HEK293 (cell line): ENCODE results near the gene HS6ST3.
A peak's percentile ranks its signal among the peaks of the same experiment; 100 is the strongest.

Experiments
- CTCF ChIA-PET: fragments of 350-600 bp; formaldehyde crosslinking; extraction: SDS; loops from one replicate; lab custom pipeline; 2021; ENCODE audit warnings: antibody characterized with exemption; lab: Yijun Ruan, JAX
- POLR2A ChIA-PET: fragments of 300-600 bp; formaldehyde crosslinking; extraction: SDS; loops from one replicate; lab custom pipeline; 2020; ENCODE audit warnings: antibody characterized with exemption, inconsistent platforms; lab: Yijun Ruan, JAX
- H3K27ac ChIP-seq: fragments of 200-500 bp; sonication (Bioruptor generic); 2 replicates; pipeline ENCODE4 v1.5.1; 2014; ENCODE audit warnings: low read depth, low read length, control low read depth, inconsistent platforms; ENCODE audit errors: extremely low read depth
- H3K36me3 ChIP-seq, 2 experiments: fragments of 200-500 bp in 1 of 2; sonication (Bioruptor generic) in 1 of 2; 1 replicate in 1 of 2; 2 replicates in 1 of 2; pipeline ENCODE4 v1.5.1; 2014 to 2017; ENCODE audit warnings: inconsistent platforms in 2 of 2, low read length in 2 of 2; ENCODE audit not compliant: control insufficient read depth in 2 of 2, insufficient read depth in 1 of 2
- H3K4me1 ChIP-seq: fragments of 200-500 bp; sonication (Bioruptor generic); 2 replicates; pipeline ENCODE4 v1.5.1; 2014; ENCODE audit warnings: mild to moderate bottlenecking, low read length, inconsistent platforms; ENCODE audit not compliant: control insufficient read depth, insufficient read depth
- H3K4me3 ChIP-seq: 2 replicates; pipeline ENCODE4 v1.5.1; 2011; ENCODE audit warnings: low read depth, mild to moderate bottlenecking, control low read depth, low read length, moderate library complexity
- H3K9me3 ChIP-seq: fragments of 200-500 bp; sonication (Bioruptor generic); 2 replicates; pipeline ENCODE4 v1.5.1; 2014; ENCODE audit warnings: low read depth, low read length, inconsistent platforms; ENCODE audit not compliant: control insufficient read depth, insufficient read depth
- HOXC10 ChIP-seq: sonication (generic); formaldehyde crosslinking; IDR thresholded peaks from 2 replicates; pipeline ENCODE4 v1.8.1; 2023; ENCODE audit warnings: mild to moderate bottlenecking, missing genetic modification reagents
- REST ChIP-seq: fragments of 450-650 bp; formaldehyde crosslinking; IDR thresholded peaks from 2 replicates; pipeline ENCODE4 v1.5.1; 2016; ENCODE audit warnings: missing biosample characterization, missing genetic modification characterization
- TRIM28 ChIP-seq: IDR thresholded peaks from 2 replicates; pipeline ENCODE4 v1.6.1; 2011; ENCODE audit warnings: low read length, control low read depth, borderline replicate concordance
- ZBTB44 ChIP-seq: fragments of 450-650 bp; IDR thresholded peaks from 2 replicates; pipeline ENCODE4 v1.5.1; 2018; ENCODE audit warnings: missing biosample characterization, mild to moderate bottlenecking, missing genetic modification characterization
- ZBTB48 ChIP-seq: fragments of 450-650 bp; formaldehyde crosslinking; IDR thresholded peaks from 2 replicates; pipeline ENCODE4 v1.5.1; 2016; ENCODE audit warnings: missing biosample characterization, missing genetic modification characterization
- ZFP37 ChIP-seq: fragments of 450-650 bp; formaldehyde crosslinking; IDR thresholded peaks from 2 replicates; pipeline ENCODE4 v1.5.1; 2016; ENCODE audit warnings: missing biosample characterization, missing genetic modification characterization
- ZFP41 ChIP-seq: fragments of 450-650 bp; formaldehyde crosslinking; IDR thresholded peaks from 2 replicates; pipeline ENCODE4 v1.5.1; 2016; ENCODE audit warnings: missing biosample characterization, missing genetic modification characterization, borderline replicate concordance
- ZNF184 ChIP-seq: fragments of 450-650 bp; IDR thresholded peaks from 2 replicates; pipeline ENCODE4 v1.5.1; 2018; ENCODE audit warnings: missing biosample characterization, mild to moderate bottlenecking, missing genetic modification characterization
- ZNF280C ChIP-seq: fragments of 450-650 bp; formaldehyde crosslinking; IDR thresholded peaks from 2 replicates; pipeline ENCODE4 v1.5.1; 2016; ENCODE audit warnings: missing biosample characterization, missing genetic modification characterization
- ZNF311 ChIP-seq: fragments of 450-650 bp; formaldehyde crosslinking; IDR thresholded peaks from 2 replicates; pipeline ENCODE4 v1.5.1; 2017; ENCODE audit warnings: missing biosample characterization, missing genetic modification characterization, borderline replicate concordance
- ZNF366 ChIP-seq: fragments of 450-650 bp; formaldehyde crosslinking; conservative IDR thresholded peaks from 2 replicates; pipeline ENCODE4 v1.5.1; 2016; ENCODE audit warnings: missing biosample characterization, missing genetic modification characterization
- ZNF629 ChIP-seq: fragments of 450-650 bp; formaldehyde crosslinking; IDR thresholded peaks from 2 replicates; pipeline ENCODE4 v1.5.1; 2017; ENCODE audit warnings: missing biosample characterization, missing genetic modification characterization
- ZNF776 ChIP-seq: fragments of 450-650 bp; formaldehyde crosslinking; IDR thresholded peaks from 2 replicates; pipeline ENCODE4 v1.5.0; 2017; ENCODE audit warnings: missing biosample characterization, missing genetic modification characterization, borderline replicate concordance
- TF ChIP-seq, protein P1 (sequence below): fragments of 450-650 bp; formaldehyde crosslinking; conservative IDR thresholded peaks from 2 replicates; pipeline ENCODE4 v1.5.1; 2016; ENCODE audit warnings: low read depth, missing biosample characterization, missing genetic modification characterization
- TF ChIP-seq, protein P2 (sequence below): fragments of 450-650 bp; formaldehyde crosslinking; IDR thresholded peaks from 2 replicates; pipeline ENCODE4 v1.5.1; 2016; ENCODE audit warnings: missing biosample characterization, missing genetic modification characterization
- TF ChIP-seq, protein P3 (sequence below): fragments of 450-650 bp; formaldehyde crosslinking; IDR thresholded peaks from 2 replicates; pipeline ENCODE4 v1.5.1; 2016; ENCODE audit warnings: missing biosample characterization, missing genetic modification characterization

HS6ST3 gene

DNA sequence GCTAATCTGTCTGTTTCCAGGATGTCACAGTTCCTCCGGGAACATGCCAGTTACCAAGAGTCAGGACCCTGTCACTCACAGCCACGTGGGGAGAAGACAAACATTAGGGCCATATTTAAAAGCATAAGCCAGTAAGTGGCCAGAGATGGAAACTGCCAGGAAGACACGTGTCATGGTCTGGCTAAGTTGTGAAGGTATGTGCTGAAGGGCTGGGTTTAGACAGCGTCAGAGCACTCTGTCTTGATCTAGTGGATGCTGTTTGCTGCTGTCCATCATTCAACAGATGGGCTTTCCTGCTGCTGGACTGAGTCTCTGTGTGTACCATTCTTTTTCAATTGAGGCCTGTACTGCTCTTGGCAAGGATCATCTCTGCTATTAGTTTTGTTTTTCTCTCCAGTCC, 128.6 kb downstream of the HS6ST3 start:
- TF ChIP-seq, protein P1, sequence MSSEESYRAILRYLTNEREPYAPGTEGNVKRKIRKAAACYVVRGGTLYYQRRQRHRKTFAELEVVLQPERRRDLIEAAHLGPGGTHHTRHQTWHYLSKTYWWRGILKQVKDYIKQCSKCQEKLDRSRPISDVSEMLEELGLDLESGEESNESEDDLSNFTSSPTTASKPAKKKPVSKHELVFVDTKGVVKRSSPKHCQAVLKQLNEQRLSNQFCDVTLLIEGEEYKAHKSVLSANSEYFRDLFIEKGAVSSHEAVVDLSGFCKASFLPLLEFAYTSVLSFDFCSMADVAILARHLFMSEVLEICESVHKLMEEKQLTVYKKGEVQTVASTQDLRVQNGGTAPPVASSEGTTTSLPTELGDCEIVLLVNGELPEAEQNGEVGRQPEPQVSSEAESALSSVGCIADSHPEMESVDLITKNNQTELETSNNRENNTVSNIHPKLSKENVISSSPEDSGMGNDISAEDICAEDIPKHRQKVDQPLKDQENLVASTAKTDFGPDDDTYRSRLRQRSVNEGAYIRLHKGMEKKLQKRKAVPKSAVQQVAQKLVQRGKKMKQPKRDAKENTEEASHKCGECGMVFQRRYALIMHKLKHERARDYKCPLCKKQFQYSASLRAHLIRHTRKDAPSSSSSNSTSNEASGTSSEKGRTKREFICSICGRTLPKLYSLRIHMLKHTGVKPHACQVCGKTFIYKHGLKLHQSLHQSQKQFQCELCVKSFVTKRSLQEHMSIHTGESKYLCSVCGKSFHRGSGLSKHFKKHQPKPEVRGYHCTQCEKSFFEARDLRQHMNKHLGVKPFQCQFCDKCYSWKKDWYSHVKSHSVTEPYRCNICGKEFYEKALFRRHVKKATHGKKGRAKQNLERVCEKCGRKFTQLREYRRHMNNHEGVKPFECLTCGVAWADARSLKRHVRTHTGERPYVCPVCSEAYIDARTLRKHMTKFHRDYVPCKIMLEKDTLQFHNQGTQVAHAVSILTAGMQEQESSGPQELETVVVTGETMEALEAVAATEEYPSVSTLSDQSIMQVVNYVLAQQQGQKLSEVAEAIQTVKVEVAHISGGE (tag by site-specific recombination) = no peak
- 0 out of 2 replicates have a peak, but pooled peaks have one; percentile 29 for TF ChIP-seq REST (tag by site-specific recombination)
- ChIA-PET CTCF (interaction anchor here (0.9 kb wide), 1 partner anchor 11 kb away, joined by 3 read pairs; no protein-coding TSS in a partner anchor), POLR2A (no interaction called here)
- Histone ChIP-seq H3K27ac (no peak overlapping the region), H3K4me3 (no peak overlapping the region), H3K9me3 (no peaks in the 10 kb centered on the region), H3K4me1 (no peaks in the 10 kb centered on the region), H3K36me3 (no peaks in the 10 kb centered on the region)

GRCh38 chr13:96221471-96221870, 131.6 kb downstream of the HS6ST3 start:
- H3K9me3 ChIP-seq = no peaks in the 10 kb centered on the region
- ChIA-PET POLR2A (no interaction called here), CTCF (interaction anchor here (0.6 to 1.5 kb wide), 2 partner anchors 9 to 401 kb away, joined by 5 to 8 read pairs; no protein-coding TSS in a partner anchor)
- no peak overlapping the region for H3K27ac ChIP-seq
- H3K4me1 ChIP-seq = no peaks in the 10 kb centered on the region
- no peaks in the 10 kb centered on the region for H3K36me3 ChIP-seq
- TF ChIP-seq, protein P2, sequence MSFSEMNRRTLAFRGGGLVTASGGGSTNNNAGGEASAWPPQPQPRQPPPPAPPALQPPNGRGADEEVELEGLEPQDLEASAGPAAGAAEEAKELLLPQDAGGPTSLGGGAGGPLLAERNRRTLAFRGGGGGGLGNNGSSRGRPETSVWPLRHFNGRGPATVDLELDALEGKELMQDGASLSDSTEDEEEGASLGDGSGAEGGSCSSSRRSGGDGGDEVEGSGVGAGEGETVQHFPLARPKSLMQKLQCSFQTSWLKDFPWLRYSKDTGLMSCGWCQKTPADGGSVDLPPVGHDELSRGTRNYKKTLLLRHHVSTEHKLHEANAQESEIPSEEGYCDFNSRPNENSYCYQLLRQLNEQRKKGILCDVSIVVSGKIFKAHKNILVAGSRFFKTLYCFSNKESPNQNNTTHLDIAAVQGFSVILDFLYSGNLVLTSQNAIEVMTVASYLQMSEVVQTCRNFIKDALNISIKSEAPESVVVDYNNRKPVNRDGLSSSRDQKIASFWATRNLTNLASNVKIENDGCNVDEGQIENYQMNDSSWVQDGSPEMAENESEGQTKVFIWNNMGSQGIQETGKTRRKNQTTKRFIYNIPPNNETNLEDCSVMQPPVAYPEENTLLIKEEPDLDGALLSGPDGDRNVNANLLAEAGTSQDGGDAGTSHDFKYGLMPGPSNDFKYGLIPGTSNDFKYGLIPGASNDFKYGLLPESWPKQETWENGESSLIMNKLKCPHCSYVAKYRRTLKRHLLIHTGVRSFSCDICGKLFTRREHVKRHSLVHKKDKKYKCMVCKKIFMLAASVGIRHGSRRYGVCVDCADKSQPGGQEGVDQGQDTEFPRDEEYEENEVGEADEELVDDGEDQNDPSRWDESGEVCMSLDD = no peak
- TF ChIP-seq ZBTB48 (tag by site-specific recombination) = 0 out of 2 replicates have a peak, but pooled peaks have one; percentile 22
- H3K4me3 ChIP-seq = no peak overlapping the region

GRCh38 chr13:96223231-96223630, 133.3 kb downstream of the HS6ST3 start:
- ChIA-PET CTCF (interaction anchor here (0.7 kb wide), 1 partner anchor 19 kb away, joined by 3 read pairs; no protein-coding TSS in a partner anchor), POLR2A (no interaction called here)
- no peak overlapping the region for H3K4me3 ChIP-seq
- H3K36me3 ChIP-seq = no peaks in the 10 kb centered on the region
- H3K9me3 ChIP-seq = no peaks in the 10 kb centered on the region
- H3K4me1 ChIP-seq = no peaks in the 10 kb centered on the region
- H3K27ac ChIP-seq = no peak overlapping the region
- TF ChIP-seq ZNF366 (tag by site-specific recombination) (no peak), ZNF629 (tag by site-specific recombination) (no peak), ZNF311 (no peak), HOXC10 (CRISPR knock-in tag) (no peak), ZNF776 (tag by site-specific recombination) (no peak), ZBTB44 (tag by site-specific recombination) (no peak), ZNF280C (no peak), ZNF184 (tag by site-specific recombination) (no peak), ZFP41 (tag by site-specific recombination) (no peak), ZFP37 (tag by site-specific recombination) (no peak), TRIM28 (no peak)
- TF ChIP-seq, protein P3, sequence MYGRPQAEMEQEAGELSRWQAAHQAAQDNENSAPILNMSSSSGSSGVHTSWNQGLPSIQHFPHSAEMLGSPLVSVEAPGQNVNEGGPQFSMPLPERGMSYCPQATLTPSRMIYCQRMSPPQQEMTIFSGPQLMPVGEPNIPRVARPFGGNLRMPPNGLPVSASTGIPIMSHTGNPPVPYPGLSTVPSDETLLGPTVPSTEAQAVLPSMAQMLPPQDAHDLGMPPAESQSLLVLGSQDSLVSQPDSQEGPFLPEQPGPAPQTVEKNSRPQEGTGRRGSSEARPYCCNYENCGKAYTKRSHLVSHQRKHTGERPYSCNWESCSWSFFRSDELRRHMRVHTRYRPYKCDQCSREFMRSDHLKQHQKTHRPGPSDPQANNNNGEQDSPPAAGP (tag by site-specific recombination) = no peak
